ENCODE results near the gene GGT1. TPM values are rescaled to one million over a fixed set of nuclear protein-coding genes. Genes with fewer than 3 reads are reported as not detected.
A peak's percentile ranks its signal among the peaks of the same experiment; 100 is the strongest.

The GGT1 gene
- total and polyA plus RNA-seq, 2 of the 8 experiments (the other 6 are each of a cell fraction or from before 2014, with no cell fraction given), result 14.4 to 29.2 TPM

DNA sequence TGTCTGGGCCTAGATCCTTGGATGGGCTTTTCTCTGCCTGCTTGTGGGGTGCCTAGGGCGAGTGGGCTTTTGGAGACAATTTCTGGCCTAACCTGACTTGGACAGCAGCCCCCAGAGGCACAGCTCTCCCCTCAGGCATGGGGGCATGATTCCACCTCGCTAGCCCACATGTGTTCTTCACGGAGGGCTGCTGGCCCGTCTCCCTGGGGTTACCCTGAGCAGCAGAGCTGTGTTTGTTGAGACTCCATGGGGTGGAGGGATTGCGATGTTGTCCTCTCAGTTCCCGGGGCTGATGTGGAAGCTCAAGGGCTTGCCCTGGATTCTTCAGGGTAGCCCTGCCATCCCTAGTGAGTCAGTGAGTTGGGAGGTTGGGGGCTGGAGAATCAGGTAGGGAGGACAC is 7.8 kb upstream of the GGT1 start:
- Histone ChIP-seq H2BK5ac (ENCODE audit: low read depth, low read length) (no peak overlapping the region), H3K27ac (ENCODE audit: low read depth, low read length) (no peak overlapping the region), H3K4me1 (replicated peaks in 1 of 4; ENCODE audit: control insufficient read depth in 3 of 4, insufficient read depth in 4 of 4, low read length in 3 of 4) (peaks cover 4 to 33% (median 16%) of the 10 kb centered on the region in 4 experiments), H3K9me3 (ENCODE audit: insufficient read depth in 2 of 2, low read depth in 1 of 2, low read length in 1 of 2) (no peaks in the 10 kb centered on the region), H3K27me3 (replicated peaks in 1 of 4; ENCODE audit: control insufficient read depth in 3 of 4, extremely low read depth in 1 of 4, insufficient read depth in 3 of 4, low read length in 3 of 4) (no peaks in the 10 kb centered on the region), H2AK5ac (ENCODE audit: low read depth, low read length) (no peak overlapping the region), H3K79me1 (ENCODE audit: low read depth, low read length) (no peaks in the 10 kb centered on the region; the same call in 1 of the 2 replicates), H3K4me2 (ENCODE audit: insufficient read depth in 1 of 2, low read depth in 2 of 2, low read length in 2 of 2) (no peak overlapping the region), H3K18ac (ENCODE audit: extremely low read depth, low read length) (no peak overlapping the region; the same call in 1 of the 2 replicates), H4K5ac (ENCODE audit: insufficient read length, low read depth, low read length) (no peak overlapping the region), H2BK15ac (ENCODE audit: low read length) (no peak overlapping the region), H4K20me1 (replicated peaks in 1 of 2; ENCODE audit: control insufficient read depth in 1 of 2, insufficient read depth in 2 of 2, low read length in 2 of 2) (no peaks in the 10 kb centered on the region), H2BK12ac (ENCODE audit: low read depth, low read length) (peak overlapping the region; percentile 39; the same call in 1 of the 2 replicates), H3K23ac (ENCODE audit: insufficient read length) (no peak overlapping the region), H2BK120ac (replicated peaks; ENCODE audit: low read depth, low read length) (no peak overlapping the region), H2BK20ac (ENCODE audit: low read length) (no peak overlapping the region; the same call in 1 of the 2 replicates), H3K14ac (ENCODE audit: insufficient read length) (no peak overlapping the region), H4K91ac (replicated peaks; ENCODE audit: insufficient read length, low read length) (no peak overlapping the region), H3K9ac (replicated peaks in 1 of 4; ENCODE audit: extremely low read depth in 1 of 4, low read depth in 3 of 4, low read length in 3 of 4) (no peak overlapping the region), H3K56ac (replicated peaks; ENCODE audit: insufficient read length, low read depth, low read length) (no peak overlapping the region), H3K36me3 (ENCODE audit: control insufficient read depth in 2 of 4, insufficient read depth in 4 of 4, low read length in 3 of 4) (no peaks in the 10 kb centered on the region), H3K23me2 (ENCODE audit: low read depth, low read length) (peaks cover 2% of the 10 kb centered on the region; the same call in 1 of the 2 replicates), H3K4me3 (ENCODE audit: extremely low read depth in 1 of 4, insufficient read depth in 2 of 4, low read depth in 3 of 4, low read length in 4 of 4) (no peak overlapping the region), H3K4ac (replicated peaks; ENCODE audit: insufficient read length, low read depth, low read length) (no peak overlapping the region), H4K8ac (ENCODE audit: extremely low read depth, insufficient read depth, low read length) (no peak overlapping the region), H3K79me2 (ENCODE audit: control insufficient read depth in 1 of 2, insufficient read depth in 2 of 2, low read length in 2 of 2) (no peaks in the 10 kb centered on the region), H2AFZ (ENCODE audit: low read length) (no peak overlapping the region)
- ChIA-PET POLR2A (ENCODE audit: partially characterized antibody) (interaction anchor here (1.3 to 2.0 kb wide), 4 partner anchors 8 to 39 kb away, joined by 4 to 9 read pairs (median 5); partner anchors contain the start of genes GGT1 and SNRPD3), CTCF (ENCODE audit: partially characterized antibody) (interaction anchor here (0.7 to 1.1 kb wide), 3 partner anchors 26 to 92 kb away, joined by 3 to 4 read pairs (median 3); no protein-coding TSS in a partner anchor)
- FAIRE-seq (no peak), DNase-seq (ENCODE audit: low read depth in 1 of 2, low spot score in 2 of 2) (no peak)
- 81% methylated on average over 6 of the region's 6 CpGs; no CpG with 5 or more reads in 1 of the 2 experiments for WGBS, 2 experiments (ENCODE audit: extremely low coverage in 1 of 2, insufficient coverage in 1 of 2, insufficient read length in 1 of 2, insufficient replicate concordance in 2 of 2, low coverage in 1 of 2, low lambda C conversion rate in 2 of 2, missing lambda C conversion rate in 1 of 2)
- TF ChIP-seq SP4 (IDR thresholded peaks at IDR 0.05; ENCODE audit: low read length) (no peak), YY1 (IDR thresholded peaks at IDR 0.05; ENCODE audit: low read depth, low read length) (no peak), CHD2 (IDR thresholded peaks at IDR 0.05; ENCODE audit: low read length) (no peak), RNF2 (IDR thresholded peaks at IDR 0.05; ENCODE audit: borderline replicate concordance, low read depth, low read length, missing control alignments, poor library complexity, severe bottlenecking) (no peak), HDAC2 (IDR thresholded peaks at IDR 0.05; ENCODE audit: borderline replicate concordance in 1 of 2, low read depth in 2 of 2, low read length in 2 of 2) (no peak), SIX5 (IDR thresholded peaks at IDR 0.05; ENCODE audit: low read depth, low read length) (no peak), SIN3A (conservative IDR thresholded peaks at IDR 0.05 in 1 of 2, IDR thresholded peaks at IDR 0.05 in 1 of 2; ENCODE audit: low read depth in 1 of 2, low read length in 2 of 2) (no peak), RBBP5 (IDR thresholded peaks at IDR 0.05; ENCODE audit: borderline replicate concordance, low read depth, low read length) (no peak), EGR1 (IDR thresholded peaks at IDR 0.05; ENCODE audit: borderline replicate concordance, low read depth, low read length) (no peak), TEAD4 (IDR thresholded peaks at IDR 0.05; ENCODE audit: low read depth, low read length) (no peak), SP1 (IDR thresholded peaks at IDR 0.05; ENCODE audit: low read depth, low read length) (no peak)
- TF ChIP-seq, protein P1, sequence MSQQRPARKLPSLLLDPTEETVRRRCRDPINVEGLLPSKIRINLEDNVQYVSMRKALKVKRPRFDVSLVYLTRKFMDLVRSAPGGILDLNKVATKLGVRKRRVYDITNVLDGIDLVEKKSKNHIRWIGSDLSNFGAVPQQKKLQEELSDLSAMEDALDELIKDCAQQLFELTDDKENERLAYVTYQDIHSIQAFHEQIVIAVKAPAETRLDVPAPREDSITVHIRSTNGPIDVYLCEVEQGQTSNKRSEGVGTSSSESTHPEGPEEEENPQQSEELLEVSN (IDR thresholded peaks at IDR 0.05), result no peak
- TF ChIP-seq, protein P2, sequence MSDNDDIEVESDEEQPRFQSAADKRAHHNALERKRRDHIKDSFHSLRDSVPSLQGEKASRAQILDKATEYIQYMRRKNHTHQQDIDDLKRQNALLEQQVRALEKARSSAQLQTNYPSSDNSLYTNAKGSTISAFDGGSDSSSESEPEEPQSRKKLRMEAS (IDR thresholded peaks at IDR 0.05), result no peak

Measured in H1 (cell line).